ENCODE measurements around the gene MBTPS2.

MBTPS2 gene

GRCh38 chrX:21839334-21840192, at the start of gene MBTPS2:
Gene MBTPS2 (plus strand): TSS chrX:21839617. CDS start chrX:21839735, 118 bp downstream.
- Histone ChIP-seq H3K27me3 (ENCODE audit: insufficient read depth, insufficient read length) (no peaks in the 10 kb centered on the region), H3K4me3 (ENCODE audit: insufficient read length, low read depth) (peak within 1 kb of the TSS; percentile 88), H3K4me1 (ENCODE audit: insufficient read depth, insufficient read length) (no peaks in the 10 kb centered on the region), H3K36me3 (ENCODE audit: insufficient read depth, insufficient read length, low read length) (peaks cover 26% of the 10 kb centered on the region), H3K9ac (ENCODE audit: insufficient read length, low read depth) (peak within 1 kb of the TSS; percentile 99), H3K9me3 (ENCODE audit: insufficient read depth, low read length) (no peaks in the 10 kb centered on the region)
- peak; percentile 87 for DNase-seq (ENCODE audit: low read depth, low spot score)
- no peak for TF ChIP-seq ZNF274 (IDR thresholded peaks at IDR 0.05; ENCODE audit: low read depth, low read length)
- TF ChIP-seq SUZ12 (IDR thresholded peaks at IDR 0.05; ENCODE audit: extremely low read depth, insufficient read depth, insufficient read length) = no peak
- no peak for TF ChIP-seq YY1 (IDR thresholded peaks at IDR 0.05; ENCODE audit: insufficient read depth, insufficient read length)

GRCh38 chrX:21798677-21799219, 40.7 kb upstream of the MBTPS2 start:
- Histone ChIP-seq H3K27me3 (ENCODE audit: insufficient read depth, insufficient read length) (no peaks in the 10 kb centered on the region), H3K4me1 (ENCODE audit: insufficient read depth, insufficient read length) (no peaks in the 10 kb centered on the region), H3K9ac (ENCODE audit: insufficient read length, low read depth) (no peak overlapping the region), H3K9me3 (ENCODE audit: insufficient read depth, low read length) (no peaks in the 10 kb centered on the region), H3K4me3 (ENCODE audit: insufficient read length, low read depth) (no peak overlapping the region), H3K36me3 (ENCODE audit: insufficient read depth, insufficient read length, low read length) (no peaks in the 10 kb centered on the region)
- no peak for DNase-seq (ENCODE audit: low read depth, low spot score)
- TF ChIP-seq SUZ12 (IDR thresholded peaks at IDR 0.05; ENCODE audit: extremely low read depth, insufficient read depth, insufficient read length) (no peak), ZNF274 (IDR thresholded peaks at IDR 0.05; ENCODE audit: low read depth, low read length) (no peak), YY1 (IDR thresholded peaks at IDR 0.05; ENCODE audit: insufficient read depth, insufficient read length) (no peak)

- Histone ChIP-seq H3K27me3 (ENCODE audit: insufficient read depth, insufficient read length) (no peaks in the 10 kb centered on the region), H3K36me3 (ENCODE audit: insufficient read depth, insufficient read length, low read length) (no peaks in the 10 kb centered on the region), H3K4me3 (ENCODE audit: insufficient read length, low read depth) (no peak overlapping the region), H3K9ac (ENCODE audit: insufficient read length, low read depth) (no peak overlapping the region), H3K4me1 (ENCODE audit: insufficient read depth, insufficient read length) (no peaks in the 10 kb centered on the region), H3K9me3 (ENCODE audit: insufficient read depth, low read length) (no peaks in the 10 kb centered on the region)
- DNase-seq (ENCODE audit: low read depth, low spot score) = no peak
- no peak for TF ChIP-seq SUZ12 (IDR thresholded peaks at IDR 0.05; ENCODE audit: extremely low read depth, insufficient read depth, insufficient read length)
- no peak for TF ChIP-seq YY1 (IDR thresholded peaks at IDR 0.05; ENCODE audit: insufficient read depth, insufficient read length)
- TF ChIP-seq ZNF274 (IDR thresholded peaks at IDR 0.05; ENCODE audit: low read depth, low read length) = no peak
These were observed 39.6 kb upstream of the MBTPS2 start for GRCh38 chrX:21799767-21800166.

GRCh38 chrX:21800344-21800770, 39.1 kb upstream of the MBTPS2 start:
- H3K4me3 ChIP-seq (ENCODE audit: insufficient read length, low read depth) = no peak overlapping the region
- no peaks in the 10 kb centered on the region for H3K9me3 ChIP-seq (ENCODE audit: insufficient read depth, low read length)
- H3K4me1 ChIP-seq (ENCODE audit: insufficient read depth, insufficient read length) = no peaks in the 10 kb centered on the region
- TF ChIP-seq YY1 (IDR thresholded peaks at IDR 0.05; ENCODE audit: insufficient read depth, insufficient read length) = no peak
- no peak for DNase-seq (ENCODE audit: low read depth, low spot score)
- no peaks in the 10 kb centered on the region for H3K36me3 ChIP-seq (ENCODE audit: insufficient read depth, insufficient read length, low read length)
- H3K27me3 ChIP-seq (ENCODE audit: insufficient read depth, insufficient read length) = no peaks in the 10 kb centered on the region
- no peak overlapping the region for H3K9ac ChIP-seq (ENCODE audit: insufficient read length, low read depth)

GRCh38 chrX:21802054-21802670, 37.3 kb upstream of the MBTPS2 start:
- Histone ChIP-seq H3K4me1 (ENCODE audit: insufficient read depth, insufficient read length) (no peaks in the 10 kb centered on the region), H3K4me3 (ENCODE audit: insufficient read length, low read depth) (no peak overlapping the region), H3K36me3 (ENCODE audit: insufficient read depth, insufficient read length, low read length) (no peaks in the 10 kb centered on the region), H3K27me3 (ENCODE audit: insufficient read depth, insufficient read length) (no peaks in the 10 kb centered on the region), H3K9me3 (ENCODE audit: insufficient read depth, low read length) (no peaks in the 10 kb centered on the region), H3K9ac (ENCODE audit: insufficient read length, low read depth) (no peak overlapping the region)
- TF ChIP-seq SUZ12 (IDR thresholded peaks at IDR 0.05; ENCODE audit: extremely low read depth, insufficient read depth, insufficient read length) (no peak), YY1 (IDR thresholded peaks at IDR 0.05; ENCODE audit: insufficient read depth, insufficient read length) (no peak), ZNF274 (IDR thresholded peaks at IDR 0.05; ENCODE audit: low read depth, low read length) (no peak)
- no peak for DNase-seq (ENCODE audit: low read depth, low spot score)

GRCh38 chrX:21802839-21803238, 36.6 kb upstream of the MBTPS2 start:
- Histone ChIP-seq H3K4me3 (ENCODE audit: insufficient read length, low read depth) (no peak overlapping the region), H3K4me1 (ENCODE audit: insufficient read depth, insufficient read length) (no peaks in the 10 kb centered on the region), H3K9ac (ENCODE audit: insufficient read length, low read depth) (no peak overlapping the region), H3K36me3 (ENCODE audit: insufficient read depth, insufficient read length, low read length) (no peaks in the 10 kb centered on the region), H3K9me3 (ENCODE audit: insufficient read depth, low read length) (no peaks in the 10 kb centered on the region), H3K27me3 (ENCODE audit: insufficient read depth, insufficient read length) (no peaks in the 10 kb centered on the region)
- no peak for DNase-seq (ENCODE audit: low read depth, low spot score)
- no peak for TF ChIP-seq ZNF274 (IDR thresholded peaks at IDR 0.05; ENCODE audit: low read depth, low read length)
- no peak for TF ChIP-seq SUZ12 (IDR thresholded peaks at IDR 0.05; ENCODE audit: extremely low read depth, insufficient read depth, insufficient read length)
- TF ChIP-seq YY1 (IDR thresholded peaks at IDR 0.05; ENCODE audit: insufficient read depth, insufficient read length) = no peak

GRCh38 chrX:21806691-21807090, 32.7 kb upstream of the MBTPS2 start:
- H3K36me3 ChIP-seq (ENCODE audit: insufficient read depth, insufficient read length, low read length) = no peaks in the 10 kb centered on the region
- TF ChIP-seq ZNF274 (IDR thresholded peaks at IDR 0.05; ENCODE audit: low read depth, low read length) (no peak), SUZ12 (IDR thresholded peaks at IDR 0.05; ENCODE audit: extremely low read depth, insufficient read depth, insufficient read length) (no peak), YY1 (IDR thresholded peaks at IDR 0.05; ENCODE audit: insufficient read depth, insufficient read length) (no peak)
- DNase-seq (ENCODE audit: low read depth, low spot score) = no peak
- H3K4me3 ChIP-seq (ENCODE audit: insufficient read length, low read depth) = no peak overlapping the region
- H3K4me1 ChIP-seq (ENCODE audit: insufficient read depth, insufficient read length) = no peaks in the 10 kb centered on the region
- no peaks in the 10 kb centered on the region for H3K27me3 ChIP-seq (ENCODE audit: insufficient read depth, insufficient read length)
- peaks cover 6% of the 10 kb centered on the region for H3K9me3 ChIP-seq (ENCODE audit: insufficient read depth, low read length)
- no peak overlapping the region for H3K9ac ChIP-seq (ENCODE audit: insufficient read length, low read depth)

Data from NT2/D1 (cell line).